Endothelial cell of umbilical vein (primary cell): ENCODE measurements around the gene HHLA2. TPM values are rescaled to one million over a fixed set of nuclear protein-coding genes. Genes with fewer than 3 reads are reported as not detected.
"Not testable (repeated sequence)": the region's sequence is repeated elsewhere in the genome, so short reads cannot be mapped to it uniquely, and the experiment has no call there.

Experiments
- BruUV-seq: library from RNA; stranded (reverse); fragments of 400-500 nt; replicated peaks from 2 replicates; lab custom pipeline; 2021; lab: Mats Ljungman, UMichigan
- CTCF ChIA-PET: fragments of 300-600, 350-600 bp; sonication (Branson Sonifier 250); formaldehyde crosslinking; loops from one replicate; lab custom pipeline; 2021; ENCODE audit warnings: antibody characterized with exemption, inconsistent platforms; lab: Charles Lee
- POLR2A ChIA-PET: fragments of 300-600, 350-600 bp; sonication (Branson Sonifier 250); formaldehyde crosslinking; loops from one replicate; lab custom pipeline; 2021; ENCODE audit warnings: antibody characterized with exemption, inconsistent platforms; lab: Charles Lee
- DNase-seq: peaks from one replicate; pipeline ENCODE4 v3.0.0-alpha.2; 2011; ENCODE audit warnings: low read depth, low spot score
- FAIRE-seq: peaks from 2 replicates; lab custom pipeline; 2011; peaks lifted over from hg19 to GRCh38; lab: Jason Lieb, UNC
- H2AFZ ChIP-seq: 2 replicates; pipeline ENCODE4 v1.6.0; 2012; ENCODE audit warnings: low read depth, low read length, control low read depth, inconsistent platforms
- H3K27ac ChIP-seq: 2 replicates; pipeline ENCODE4 v1.5.1; 2011; ENCODE audit warnings: low read depth, mild to moderate bottlenecking, control low read depth, low read length, moderate library complexity; ENCODE audit not compliant: insufficient read depth
- H3K27me3 ChIP-seq, 2 experiments: 2 replicates each; pipeline versions ENCODE4 v1.6.0 to v1.6.1; 2011; ENCODE audit warnings: low read length in 2 of 2, mixed read lengths in 1 of 2; ENCODE audit not compliant: control insufficient read depth in 2 of 2, insufficient read depth in 2 of 2
- H3K36me3 ChIP-seq, 2 experiments: 2 replicates in 1 of 2; 3 replicates in 1 of 2; pipeline ENCODE4 v1.5.1; 2011; ENCODE audit warnings: low read length in 2 of 2, mild to moderate bottlenecking in 1 of 2, moderate library complexity in 1 of 2; ENCODE audit not compliant: control insufficient read depth in 2 of 2, insufficient read depth in 2 of 2; ENCODE audit errors: extremely low read depth in 1 of 2
- H3K4me1 ChIP-seq: 3 replicates; pipeline ENCODE4 v1.5.1; 2011; ENCODE audit warnings: mild to moderate bottlenecking, low read length; ENCODE audit not compliant: control insufficient read depth, insufficient read depth; ENCODE audit errors: extremely low read depth
- H3K4me2 ChIP-seq: 2 replicates; pipeline ENCODE4 v1.6.1; 2011; ENCODE audit warnings: low read length, control low read depth, mixed read lengths; ENCODE audit not compliant: insufficient read depth
- H3K4me3 ChIP-seq, 3 experiments: fragments of 200-600 bp in 1 of 3; sonication (generic), shearing (Covaris generic) in 1 of 3; replicated peaks in 1 of 3; 2 replicates each; pipeline ENCODE4 v1.5.1; 2011 to 2016; ENCODE audit warnings: control low read depth in 3 of 3, low read length in 3 of 3, mild to moderate bottlenecking in 2 of 3, inconsistent platforms in 1 of 3, low read depth in 1 of 3, moderate library complexity in 1 of 3; ENCODE audit not compliant: insufficient read depth in 1 of 3
- H3K79me2 ChIP-seq: 2 replicates; pipeline ENCODE4 v1.6.0; 2012; ENCODE audit warnings: low read length, inconsistent platforms; ENCODE audit not compliant: control insufficient read depth, insufficient read depth
- H3K9ac ChIP-seq: replicated peaks from 2 replicates; pipeline ENCODE3; 2011; ENCODE audit warnings: low read length, control low read depth; ENCODE audit not compliant: insufficient read depth; ENCODE audit errors: extremely low read depth
- H3K9me1 ChIP-seq: replicated peaks from 3 replicates; pipeline ENCODE4 v1.6.0; 2011; ENCODE audit warnings: mild to moderate bottlenecking, low read length; ENCODE audit not compliant: control insufficient read depth, insufficient read depth; ENCODE audit errors: extremely low read depth
- H3K9me3 ChIP-seq: replicated peaks from 2 replicates; pipeline ENCODE4 v1.5.1; 2012; ENCODE audit warnings: low read length, inconsistent platforms; ENCODE audit not compliant: control insufficient read depth, insufficient read depth
- H4K20me1 ChIP-seq: replicated peaks from 2 replicates; pipeline ENCODE3; 2011; ENCODE audit warnings: mild to moderate bottlenecking, low read length; ENCODE audit not compliant: control insufficient read depth, insufficient read depth; ENCODE audit errors: extremely low read depth
- CTCF ChIP-seq, 2 donors: IDR thresholded peaks; 1 replicate in 1 of 2; 2 replicates in 1 of 2; pipeline ENCODE4 v1.5.1; 2011; ENCODE audit warnings: low read length in 2 of 2, mild to moderate bottlenecking in 2 of 2, moderate library complexity in 2 of 2, control low read depth in 1 of 2, inconsistent platforms in 1 of 2, low read depth in 1 of 2; ENCODE audit not compliant: insufficient read depth in 1 of 2; ENCODE audit errors: extremely low read depth in 1 of 2
- EZH2 ChIP-seq: IDR thresholded peaks from 2 replicates; pipeline ENCODE4 v1.6.1; 2012; ENCODE audit warnings: borderline replicate concordance, low read depth, mild to moderate bottlenecking, moderate library complexity, low read length, inconsistent platforms; ENCODE audit not compliant: severe bottlenecking
- FOS ChIP-seq: IDR thresholded peaks from 2 replicates; pipeline ENCODE4 v1.6.1; 2011; ENCODE audit warnings: mild to moderate bottlenecking, low read length, moderate library complexity, borderline replicate concordance; ENCODE audit not compliant: insufficient read depth
- GATA2 ChIP-seq: IDR thresholded peaks from 2 replicates; pipeline ENCODE4 v1.7.0; 2011; ENCODE audit warnings: low read depth, mild to moderate bottlenecking, moderate library complexity, mixed read lengths, low read length; ENCODE audit not compliant: insufficient read length, insufficient read depth
- JUN ChIP-seq: IDR thresholded peaks from 2 replicates; pipeline ENCODE4 v1.6.1; 2011; ENCODE audit warnings: borderline replicate concordance, low read depth; ENCODE audit not compliant: insufficient read length, insufficient read depth
- MAX ChIP-seq: IDR thresholded peaks from 2 replicates; pipeline ENCODE4 v1.6.1; 2011; ENCODE audit not compliant: insufficient read depth, insufficient read length
- MYC ChIP-seq: IDR thresholded peaks from one replicate; pipeline ENCODE4 v1.6.1; 2011; ENCODE audit warnings: mild to moderate bottlenecking, low read depth, low read length
- POLR2A ChIP-seq: IDR thresholded peaks from 2 replicates; pipeline ENCODE4 v1.6.1; 2012; ENCODE audit warnings: low read depth, mild to moderate bottlenecking, control low read depth, low read length
- POLR2AphosphoS5 ChIP-seq: IDR thresholded peaks from 2 replicates; pipeline ENCODE4 v1.6.1; 2012; ENCODE audit warnings: low read depth, mild to moderate bottlenecking, control low read depth, low read length, moderate library complexity; ENCODE audit not compliant: insufficient read depth
- dilution Hi-C: fragments of 300-500 bp; cut with MboI; formaldehyde crosslinking; loops from one replicate; pipeline ENCODE4 v1.15.0; 2019; ENCODE audit warnings: low sequenced_read_pairs; ENCODE audit not compliant: extremely low pct_ligation_motif_present
- intact Hi-C: fragments of 100-400 bp; cut with micrococcal nuclease; formaldehyde crosslinking; loops from one replicate; pipeline ENCODE4 v1.10.0; 2022
- polyA plus RNA-seq, 4 experiments: library from polyadenylated mRNA; depleted of rRNA in 3 of 4; stranded (reverse) in 3 of 4; unstranded in 1 of 4; fragments of >200 nt; gene quantifications; 2 replicates each; pipeline versions ENCODE4 v1.2.1 to v1.2.3, GENCODE V29; 2011 to 2012; ENCODE audit warnings: missing spikeins in 1 of 4
- total RNA-seq: library from RNA; stranded (reverse); gene quantifications from 2 replicates; pipeline ENCODE4 v1.2.3, GENCODE V29; 2021

Gene HHLA2
- total and polyA plus RNA-seq, 2 donors (not counting 3 experiments of a cell fraction or from before 2014, with no cell fraction given): not detected

GRCh38 chr3:108271626-108272025, 24.7 kb upstream of the HHLA2 start:
- no peaks in the 10 kb centered on the region for H3K79me2 ChIP-seq
- intact Hi-C loops (no loop called here), dilution Hi-C loops (no loop called here)
- H3K36me3 ChIP-seq: no peaks in the 10 kb centered on the region
- BruUV-seq: no TSS peak
- H3K4me1 ChIP-seq: no peaks in the 10 kb centered on the region
- CTCF ChIA-PET: no interaction called here
- H2AFZ ChIP-seq: no peak overlapping the region
- no peak overlapping the region for H3K27ac ChIP-seq
- TF ChIP-seq JUN (no peak), POLR2AphosphoS5 (no peak), CTCF (IDR thresholded peaks at IDR 0.05; ENCODE audit: extremely low read depth in 1 of 2, insufficient read depth in 1 of 2, low read depth in 1 of 2, low read length in 2 of 2) (no peak), POLR2A (no peak), GATA2 (no peak), FOS (no peak), MAX (no peak), MYC (no peak), EZH2 (no peak)
- no peaks in the 10 kb centered on the region for H3K9me1 ChIP-seq
- no peaks in the 10 kb centered on the region for H3K9me3 ChIP-seq
- POLR2A ChIA-PET: no interaction called here
- H3K27me3 ChIP-seq: peaks cover 0 to 4% of the 10 kb centered on the region in 2 experiments
- H3K4me3 ChIP-seq: no peak overlapping the region
- H4K20me1 ChIP-seq: no peaks in the 10 kb centered on the region
- DNase-seq (no peak), FAIRE-seq (no peak)
- H3K4me2 ChIP-seq: no peak overlapping the region
- no peak overlapping the region for H3K9ac ChIP-seq

- H3K9ac ChIP-seq, H3K9me1 ChIP-seq, H3K9me3 ChIP-seq, intact Hi-C loops, H3K4me1 ChIP-seq, CTCF ChIA-PET, H3K27ac ChIP-seq, POLR2A ChIA-PET, DNase-seq, H3K27me3 ChIP-seq, BruUV-seq, H3K4me2 ChIP-seq, H3K4me3 ChIP-seq, H2AFZ ChIP-seq, H3K79me2 ChIP-seq, H4K20me1 ChIP-seq, H3K36me3 ChIP-seq, dilution Hi-C loops, FAIRE-seq: not testable (repeated sequence)
Observed at GRCh38 chr3:108279066-108279465, 17.3 kb upstream of the HHLA2 start.
